Measurements from ENCODE around the gene RGS9BP.

- no peak for TF ChIP-seq YY1 (IDR thresholded peaks at IDR 0.05; ENCODE audit: insufficient read depth, insufficient read length)
- no peak for TF ChIP-seq ZNF274 (IDR thresholded peaks at IDR 0.05; ENCODE audit: low read depth, low read length)
- TF ChIP-seq SUZ12 (IDR thresholded peaks at IDR 0.05; ENCODE audit: extremely low read depth, insufficient read depth, insufficient read length), result no peak
Measured at GRCh38 chr19:32650671-32651070, 25.0 kb upstream of the RGS9BP start.
